ENCODE measurements around the gene MYO9B. TPM values are rescaled to one million over a fixed set of nuclear protein-coding genes. Genes with fewer than 3 reads are reported as not detected.

Gene MYO9B
- total and polyA plus RNA-seq, 2 of the 13 experiments (the other 11 are each of a cell fraction or from before 2014, with no cell fraction given): 18.0 to 18.3 TPM

GRCh38 chr19:17063428-17063827 lies 12.1 kb upstream of the MYO9B start:
- BruUV-seq (replicated peaks): no TSS peak
- Histone ChIP-seq H3K9ac (ENCODE audit: insufficient read depth, low read depth, low read length) (no peak overlapping the region), H3K27me3 (ENCODE audit: control insufficient read depth in 1 of 2, insufficient read depth in 2 of 2, low read length in 2 of 2) (no peaks in the 10 kb centered on the region), H4K20me1 (ENCODE audit: insufficient read depth, low read length) (no peaks in the 10 kb centered on the region; the same call in 1 of the 2 replicates), H3K79me2 (ENCODE audit: insufficient read depth, low read length) (peaks cover 15% of the 10 kb centered on the region), H3K4me2 (ENCODE audit: low read depth, low read length) (no peak overlapping the region), H3K9me3 (ENCODE audit: low read length) (peaks cover 4% of the 10 kb centered on the region; the same call in 1 of the 2 replicates), H3K27ac (ENCODE audit: extremely low read length, insufficient read depth, low read length) (no peak overlapping the region), H3K4me1 (ENCODE audit: insufficient read depth, low read length) (no peaks in the 10 kb centered on the region), H3K4me3 (replicated peaks in 1 of 3; ENCODE audit: insufficient read depth in 1 of 3, low read depth in 2 of 3, low read length in 3 of 3) (no peak overlapping the region), H3K36me3 (replicated peaks in 1 of 2; ENCODE audit: control insufficient read depth in 1 of 2, insufficient read depth in 2 of 2, low read length in 2 of 2) (peaks cover 11 to 53% of the 10 kb centered on the region in 2 experiments; a peak in 4 of 5 replicates), H2AFZ (ENCODE audit: low read length) (no peak overlapping the region)
- ChIA-PET POLR2A (no interaction called here), CTCF (ENCODE audit: low intra/inter-chr PET ratio, low total read pairs) (no interaction called here)
- intact Hi-C loops (cut with micrococcal nuclease; ENCODE audit: unreplicated experiment): no loop called here
- no peak for TF ChIP-seq ZNF558 (CRISPR knock-in tag; IDR thresholded peaks at IDR 0.05; ENCODE audit: borderline replicate concordance)
- TF ChIP-seq ATF3 (CRISPR knock-in tag; IDR thresholded peaks at IDR 0.05): no peak
- TF ChIP-seq MYC (CRISPR knock-in tag; IDR thresholded peaks at IDR 0.05; ENCODE audit: borderline replicate concordance): no peak
- no peak for TF ChIP-seq ZNF224 (CRISPR knock-in tag; IDR thresholded peaks at IDR 0.05)
- TF ChIP-seq REST (IDR thresholded peaks at IDR 0.05; ENCODE audit: borderline replicate concordance in 1 of 2, low read depth in 1 of 2, low read length in 2 of 2): no peak
- 98% methylated on average over 2 of the region's 2 CpGs for WGBS (ENCODE audit: low lambda C conversion rate)
- FAIRE-seq (no peak), DNase-seq (ENCODE audit: low spot score) (no peak), ATAC-seq (no peak)
- in situ Hi-C loops (cut with HindIII; ENCODE audit: extremely low pct_ligation_motif_present, low pct_unique_long_range_greater_than_20kb): no loop called here
